Neural progenitor cell (in vitro differentiated cells): ENCODE results near the gene SPATA13. TPM values are rescaled to one million over a fixed set of nuclear protein-coding genes. Genes with fewer than 3 reads are reported as not detected.

ENCODE experiments used
- DNase-seq: peaks from one replicate; pipeline ENCODE4 v3.0.0-alpha.2; 2016; ENCODE audit warnings: low spot score
- H2AFZ ChIP-seq: fragments of 200-600 bp; sonication (generic); replicated peaks from 2 replicates; pipeline ENCODE4 v1.6.1; 2016; ENCODE audit warnings: antibody characterized with exemption
- H3F3A ChIP-seq: fragments of 200-600 bp; sonication (generic); 2 replicates; pipeline ENCODE4 v1.6.1; 2016; ENCODE audit warnings: antibody characterized with exemption, low read depth
- H3K27ac ChIP-seq: fragments of 200-600 bp; sonication (generic); 2 replicates; pipeline ENCODE4 v1.5.1; 2016; ENCODE audit warnings: mild to moderate bottlenecking
- H3K27me3 ChIP-seq: fragments of 200-600 bp; sonication (generic); 2 replicates; pipeline ENCODE4 v1.6.1; 2016; ENCODE audit warnings: mild to moderate bottlenecking, moderate library complexity
- H3K36me3 ChIP-seq: fragments of 200-600 bp; sonication (generic); 2 replicates; pipeline ENCODE4 v1.5.1; 2016
- H3K4me1 ChIP-seq: fragments of 200-600 bp; sonication (generic); 2 replicates; pipeline ENCODE4 v1.6.1; 2016; ENCODE audit warnings: mixed run types
- H3K4me2 ChIP-seq: fragments of 200-600 bp; sonication (generic); 2 replicates; pipeline ENCODE4 v1.6.1; 2016
- H3K4me3 ChIP-seq: fragments of 200-600 bp; sonication (generic); 2 replicates; pipeline ENCODE4 v1.5.1; 2016
- H3K79me2 ChIP-seq: fragments of 200-600 bp; sonication (generic); 2 replicates; pipeline ENCODE4 v1.6.1; 2016; ENCODE audit warnings: low read depth
- H3K9ac ChIP-seq: fragments of 200-600 bp; sonication (generic); 2 replicates; pipeline ENCODE4 v1.6.1; 2016
- H3K9me3 ChIP-seq: fragments of 200-600 bp; sonication (generic); 2 replicates; pipeline ENCODE4 v1.5.1; 2016; ENCODE audit warnings: low read depth
- H4K20me1 ChIP-seq: fragments of 200-600 bp; sonication (generic); 2 replicates; pipeline ENCODE4 v1.6.1; 2016; ENCODE audit warnings: low read depth
- H3K27ac Mint-ChIP-seq: 3 replicates; pipeline ENCODE4 v1.8.0; 2021; ENCODE audit warnings: mixed read lengths
- H3K27me3 Mint-ChIP-seq: 2 replicates; pipeline ENCODE4 v1.8.0; 2022; ENCODE audit warnings: low read depth, mild to moderate bottlenecking, inconsistent platforms, moderate library complexity, mixed read lengths; ENCODE audit not compliant: insufficient read depth
- H3K36me3 Mint-ChIP-seq: 3 replicates; pipeline ENCODE4 v1.8.0; 2021; ENCODE audit warnings: mixed read lengths
- H3K4me1 Mint-ChIP-seq: 3 replicates; pipeline ENCODE4 v1.8.0; 2021; ENCODE audit warnings: mixed read lengths
- H3K4me3 Mint-ChIP-seq: 3 replicates; pipeline ENCODE4 v1.8.0; 2021; ENCODE audit warnings: mild to moderate bottlenecking, moderate library complexity, mixed read lengths
- H3K9me3 Mint-ChIP-seq: 3 replicates; pipeline ENCODE4 v1.8.0; 2020; ENCODE audit warnings: mixed read lengths
- CTCF ChIP-seq: fragments of 200-600 bp; sonication (generic); IDR thresholded peaks from 2 replicates; pipeline ENCODE4 v1.5.1; 2017; ENCODE audit warnings: antibody characterized with exemption, mild to moderate bottlenecking
- EZH2 ChIP-seq: fragments of 200-600 bp; sonication (generic); IDR thresholded peaks from 2 replicates; pipeline ENCODE4 v1.6.1; 2017; ENCODE audit warnings: antibody characterized with exemption, mild to moderate bottlenecking, moderate library complexity
- EZH2phosphoT487 ChIP-seq: fragments of 200-600 bp; sonication (generic); IDR thresholded peaks from 2 replicates; pipeline ENCODE4 v1.6.1; 2017; ENCODE audit warnings: antibody characterized with exemption
- total RNA-seq: library from RNA; depleted of rRNA; stranded (reverse); fragments of >200 nt; gene quantifications from 2 replicates; pipeline ENCODE4 v1.2.3, GENCODE V29; 2015; ENCODE audit warnings: low replicate concordance

SPATA13 gene
- total RNA-seq, 1 donor from 2014 or later = 15.9 TPM

GRCh38 chr13:24217601-24218281 lies 57.2 kb downstream of the SPATA13 start:
- H2AFZ ChIP-seq = no peak overlapping the region
- H3K4me3 ChIP-seq = no peak overlapping the region
- TF ChIP-seq CTCF (no peak), EZH2phosphoT487 (no peak), EZH2 (no peak)
- no peak overlapping the region for H3K4me2 ChIP-seq
- H3K9me3 ChIP-seq = no peaks in the 10 kb centered on the region
- H3K27me3 ChIP-seq = no peaks in the 10 kb centered on the region
- peaks cover 3% of the 10 kb centered on the region for H3F3A ChIP-seq
- H3K79me2 ChIP-seq = no peaks in the 10 kb centered on the region
- H3K36me3 ChIP-seq = no peaks in the 10 kb centered on the region
- H4K20me1 ChIP-seq = no peaks in the 10 kb centered on the region
- Mint-ChIP-seq H3K9me3 (no peaks in the 10 kb centered on the region), H3K27ac (peak overlapping the region; percentile 57), H3K4me1 (peaks cover 58% of the 10 kb centered on the region), H3K27me3 (no peaks in the 10 kb centered on the region), H3K36me3 (peaks cover 9% of the 10 kb centered on the region), H3K4me3 (no peak overlapping the region)
- DNase-seq = no peak
- H3K9ac ChIP-seq = no peak overlapping the region
- H3K4me1 ChIP-seq = peaks cover 26% of the 10 kb centered on the region
- H3K27ac ChIP-seq = no peak overlapping the region

- peaks cover 56% of the 10 kb centered on the region for H3K4me1 Mint-ChIP-seq
- no peaks in the 10 kb centered on the region for H3K27me3 ChIP-seq
- H3K4me2 ChIP-seq = no peak overlapping the region
- peaks cover 2% of the 10 kb centered on the region for H3K27me3 Mint-ChIP-seq
- TF ChIP-seq EZH2 = no peak
- no peak for TF ChIP-seq EZH2phosphoT487
- TF ChIP-seq CTCF = no peak
- peaks cover 3% of the 10 kb centered on the region for H3F3A ChIP-seq
- H3K27ac ChIP-seq = no peak overlapping the region
- H3K79me2 ChIP-seq = no peaks in the 10 kb centered on the region
- no peak for DNase-seq
- H3K4me3 Mint-ChIP-seq = no peak overlapping the region
- H2AFZ ChIP-seq = no peak overlapping the region
- H3K36me3 ChIP-seq = no peaks in the 10 kb centered on the region
- H3K9me3 ChIP-seq = no peaks in the 10 kb centered on the region
- H3K9ac ChIP-seq = no peak overlapping the region
- H4K20me1 ChIP-seq = no peaks in the 10 kb centered on the region
- peaks cover 7% of the 10 kb centered on the region for H3K36me3 Mint-ChIP-seq
- H3K9me3 Mint-ChIP-seq = no peaks in the 10 kb centered on the region
- H3K4me1 ChIP-seq = peaks cover 26% of the 10 kb centered on the region
- H3K27ac Mint-ChIP-seq = peak overlapping the region; percentile 54
- no peak overlapping the region for H3K4me3 ChIP-seq
Measured at GRCh38 chr13:24218338-24218737, 57.8 kb downstream of the SPATA13 start.

GRCh38 chr13:24218977-24219376 lies 58.5 kb downstream of the SPATA13 start:
- Mint-ChIP-seq H3K27me3 (peaks cover 2% of the 10 kb centered on the region), H3K27ac (no peak overlapping the region), H3K9me3 (no peaks in the 10 kb centered on the region), H3K4me1 (peaks cover 53% of the 10 kb centered on the region), H3K4me3 (no peak overlapping the region), H3K36me3 (peaks cover 7% of the 10 kb centered on the region)
- Histone ChIP-seq H3K4me2 (peak overlapping the region; percentile 1), H3K27ac (no peak overlapping the region), H4K20me1 (no peaks in the 10 kb centered on the region), H3K4me3 (no peak overlapping the region), H3K36me3 (no peaks in the 10 kb centered on the region), H3K4me1 (peaks cover 26% of the 10 kb centered on the region), H3K9me3 (no peaks in the 10 kb centered on the region), H3K27me3 (no peaks in the 10 kb centered on the region), H2AFZ (no peak overlapping the region), H3F3A (peaks cover 3% of the 10 kb centered on the region), H3K9ac (no peak overlapping the region), H3K79me2 (no peaks in the 10 kb centered on the region)
- DNase-seq = no peak
- TF ChIP-seq EZH2phosphoT487 (no peak), CTCF (no peak), EZH2 (no peak)
